Loucy (cell line): ENCODE data around the gene EP400.
"Not testable (repeated sequence)": the region's sequence is repeated elsewhere in the genome, so short reads cannot be mapped to it uniquely, and the experiment has no call there.

Source experiments
- H2AFZ ChIP-seq: fragments of 200-600 bp; sonication (generic); 2 replicates; pipeline ENCODE4 v1.6.0; 2016; ENCODE audit warnings: antibody characterized with exemption, mild to moderate bottlenecking, low read length, moderate library complexity
- H3F3A ChIP-seq: fragments of 200-600 bp; 2 replicates; pipeline ENCODE4 v1.6.0; 2016; ENCODE audit warnings: antibody characterized with exemption, low read depth, mild to moderate bottlenecking
- H3K27me3 ChIP-seq: fragments of 200-600 bp; sonication (generic); 2 replicates; pipeline ENCODE4 v1.6.1; 2014; ENCODE audit warnings: low read length, mild to moderate bottlenecking; ENCODE audit not compliant: insufficient read depth, poor library complexity, severe bottlenecking
- H3K36me3 ChIP-seq: fragments of 200-600 bp; sonication (generic); 2 replicates; pipeline ENCODE4 v1.6.1; 2016; ENCODE audit warnings: low read length; ENCODE audit not compliant: insufficient read depth
- H3K4me1 ChIP-seq: fragments of 200-600 bp; sonication (generic); 2 replicates; pipeline ENCODE4 v1.5.1; 2014; ENCODE audit warnings: low read length, mild to moderate bottlenecking; ENCODE audit not compliant: insufficient read depth, poor library complexity, severe bottlenecking
- H3K4me2 ChIP-seq: fragments of 200-600 bp; sonication (generic); 2 replicates; pipeline ENCODE4 v1.6.0; 2014; ENCODE audit warnings: antibody characterized with exemption, low read length, low read depth, mild to moderate bottlenecking; ENCODE audit not compliant: poor library complexity, severe bottlenecking
- H3K4me3 ChIP-seq: fragments of 200-600 bp; sonication (generic); 2 replicates; pipeline ENCODE4 v1.5.1; 2014; ENCODE audit warnings: low read length, mild to moderate bottlenecking, mixed read lengths; ENCODE audit not compliant: poor library complexity, severe bottlenecking
- H3K79me2 ChIP-seq: fragments of 200-600 bp; sonication (generic); 2 replicates; pipeline ENCODE4 v1.6.1; 2014; ENCODE audit warnings: low read length; ENCODE audit not compliant: insufficient read depth
- H3K9ac ChIP-seq: fragments of 200-600 bp; sonication (generic); 2 replicates; pipeline ENCODE4 v1.6.0; 2014; ENCODE audit warnings: mild to moderate bottlenecking, low read depth, low read length, moderate library complexity; ENCODE audit not compliant: poor library complexity, severe bottlenecking
- H3K9me2 ChIP-seq: fragments of 200-600 bp; sonication (generic); replicated peaks from 2 replicates; pipeline ENCODE4 v1.6.1; 2016; ENCODE audit warnings: low read depth, low read length, mixed read lengths
- H3K9me3 ChIP-seq: fragments of 200-600 bp; sonication (generic); 2 replicates; pipeline ENCODE4 v1.6.1; 2014; ENCODE audit warnings: mild to moderate bottlenecking, antibody characterized with exemption, low read length, low read depth; ENCODE audit not compliant: insufficient read depth
- H4K20me1 ChIP-seq: fragments of 200-600 bp; sonication (generic); 2 replicates; pipeline ENCODE4 v1.6.0; 2014; ENCODE audit warnings: antibody characterized with exemption, low read length, mild to moderate bottlenecking; ENCODE audit not compliant: insufficient read depth, poor library complexity, severe bottlenecking
- CTCF ChIP-seq: fragments of 200-600 bp; sonication (generic); conservative IDR thresholded peaks from 2 replicates; pipeline ENCODE4 v1.5.1; 2014; ENCODE audit warnings: mild to moderate bottlenecking, antibody characterized with exemption, low read length
- EZH2phosphoT487 ChIP-seq: fragments of 200-600 bp; IDR thresholded peaks from 2 replicates; pipeline ENCODE4 v1.6.1; 2018; ENCODE audit warnings: antibody characterized with exemption, mild to moderate bottlenecking, moderate library complexity, borderline replicate concordance

EP400 gene

GRCh38 chr12:132045751-132046150 is 96.0 kb downstream of the EP400 start:
- Histone ChIP-seq H3K9me2 (no peaks in the 10 kb centered on the region), H3K4me2 (no peak overlapping the region), H3F3A (no peaks in the 10 kb centered on the region), H3K27me3 (no peaks in the 10 kb centered on the region), H3K9me3 (no peaks in the 10 kb centered on the region), H3K9ac (no peak overlapping the region), H3K79me2 (no peaks in the 10 kb centered on the region), H4K20me1 (peaks cover 5% of the 10 kb centered on the region), H2AFZ (no peak overlapping the region), H3K36me3 (peaks cover 67% of the 10 kb centered on the region; the same call in 1 of the 2 replicates), H3K4me1 (peaks cover 6% of the 10 kb centered on the region), H3K4me3 (no peak overlapping the region)
- TF ChIP-seq CTCF: no peak
- no peak for TF ChIP-seq EZH2phosphoT487

GRCh38 chr12:132046561-132046960 is 96.8 kb downstream of the EP400 start:
- H3K9ac ChIP-seq: no peak overlapping the region
- H3K79me2 ChIP-seq: no peaks in the 10 kb centered on the region
- peaks cover 3% of the 10 kb centered on the region for H3K4me1 ChIP-seq
- H3K9me3 ChIP-seq: no peaks in the 10 kb centered on the region
- H2AFZ ChIP-seq: no peak overlapping the region
- peaks cover 5% of the 10 kb centered on the region for H4K20me1 ChIP-seq
- H3K4me3 ChIP-seq: no peak overlapping the region
- H3K4me2 ChIP-seq: no peak overlapping the region
- H3K27me3 ChIP-seq: no peaks in the 10 kb centered on the region
- H3F3A ChIP-seq: no peaks in the 10 kb centered on the region
- TF ChIP-seq EZH2phosphoT487: no peak
- no peak for TF ChIP-seq CTCF
- no peaks in the 10 kb centered on the region for H3K9me2 ChIP-seq
- H3K36me3 ChIP-seq: peaks cover 75% of the 10 kb centered on the region; the same call in 1 of the 2 replicates

- H3F3A ChIP-seq, H3K4me2 ChIP-seq, H3K4me3 ChIP-seq, H3K9me3 ChIP-seq, H3K9me2 ChIP-seq, H2AFZ ChIP-seq, H3K4me1 ChIP-seq, H3K79me2 ChIP-seq, H3K9ac ChIP-seq, H4K20me1 ChIP-seq, H3K27me3 ChIP-seq: not testable (repeated sequence)
- H3K36me3 ChIP-seq: peaks cover 83% of the 10 kb centered on the region; the same call in 1 of the 2 replicates
Observed at GRCh38 chr12:132047630-132048029, 97.9 kb downstream of the EP400 start.

- Histone ChIP-seq H3K9me3 (no peaks in the 10 kb centered on the region), H4K20me1 (no peaks in the 10 kb centered on the region)
Observed at GRCh38 chr12:132049442-132049841, 99.7 kb downstream of the EP400 start.

More at GRCh38 chr12:132049442-132049841, 99.7 kb downstream of the EP400 start:
- Histone ChIP-seq H3K79me2 (no peaks in the 10 kb centered on the region), H3K9me2 (no peaks in the 10 kb centered on the region), H3K9ac (no peak overlapping the region), H3K4me1 (no peaks in the 10 kb centered on the region), H3F3A (no peaks in the 10 kb centered on the region), H2AFZ (no peak overlapping the region), H3K4me2 (no peak overlapping the region), H3K27me3 (no peaks in the 10 kb centered on the region), H3K36me3 (peaks cover 83% of the 10 kb centered on the region; the same call in 1 of the 2 replicates), H3K4me3 (no peak overlapping the region)
- TF ChIP-seq CTCF: no peak
- no peak for TF ChIP-seq EZH2phosphoT487
